Trophoblast cell (in vitro differentiated cells and primary cell): Measurements from ENCODE around the gene TMEM119.

Experiments
- DNase-seq, 2 donors: peaks; one replicate each; pipeline ENCODE4 v3.0.0-alpha.2; 2016
- H2AFZ ChIP-seq: 2 replicates; pipeline ENCODE4 v1.6.1; 2013; ENCODE audit warnings: low read length, moderate library complexity, mild to moderate bottlenecking; ENCODE audit not compliant: insufficient read depth, poor library complexity
- H2AK5ac ChIP-seq: 2 replicates; pipeline ENCODE4 v1.6.1; 2013; ENCODE audit warnings: mild to moderate bottlenecking, low read length
- H2BK120ac ChIP-seq: 2 replicates; pipeline ENCODE4 v1.6.1; 2013; ENCODE audit warnings: low read length, mild to moderate bottlenecking, moderate library complexity; ENCODE audit not compliant: insufficient read depth, poor library complexity
- H2BK12ac ChIP-seq: 2 replicates; pipeline ENCODE4 v1.6.1; 2013; ENCODE audit warnings: mild to moderate bottlenecking, low read length, moderate library complexity
- H2BK5ac ChIP-seq: 2 replicates; pipeline ENCODE4 v1.6.1; 2013; ENCODE audit warnings: low read length, low read depth, moderate library complexity, mild to moderate bottlenecking; ENCODE audit not compliant: poor library complexity
- H3K14ac ChIP-seq: 2 replicates; pipeline ENCODE4 v1.6.1; 2013; ENCODE audit warnings: mild to moderate bottlenecking, low read length
- H3K18ac ChIP-seq: 2 replicates; pipeline ENCODE4 v1.6.1; 2013; ENCODE audit warnings: mild to moderate bottlenecking, low read length
- H3K23ac ChIP-seq: 2 replicates; pipeline ENCODE4 v1.6.1; 2013; ENCODE audit warnings: low read length
- H3K27ac ChIP-seq: 2 replicates; pipeline ENCODE4 v1.5.1; 2013; ENCODE audit warnings: low read depth, mild to moderate bottlenecking, inconsistent platforms, low read length, moderate library complexity
- H3K27me3 ChIP-seq: 2 replicates; pipeline ENCODE4 v1.6.1; 2013; ENCODE audit warnings: inconsistent platforms, mild to moderate bottlenecking, low read length, moderate library complexity; ENCODE audit not compliant: insufficient read depth
- H3K36me3 ChIP-seq, 2 experiments: 1 replicate in 1 of 2; 2 replicates in 1 of 2; pipeline ENCODE4 v1.6.1; 2013; ENCODE audit warnings: low read length in 2 of 2, mild to moderate bottlenecking in 2 of 2, moderate library complexity in 1 of 2; ENCODE audit not compliant: insufficient read depth in 2 of 2, control insufficient read depth in 1 of 2
- H3K4ac ChIP-seq: 2 replicates; pipeline ENCODE4 v1.6.1; 2013; ENCODE audit warnings: low read depth, mild to moderate bottlenecking, low read length, moderate library complexity
- H3K4me1 ChIP-seq, 2 experiments: 1 replicate in 1 of 2; 2 replicates in 1 of 2; pipeline ENCODE4 v1.6.1; 2013; ENCODE audit warnings: low read length in 2 of 2, mild to moderate bottlenecking in 2 of 2, moderate library complexity in 1 of 2; ENCODE audit not compliant: insufficient read depth in 2 of 2, control insufficient read depth in 1 of 2
- H3K4me2 ChIP-seq: 2 replicates; pipeline ENCODE4 v1.6.1; 2013; ENCODE audit warnings: inconsistent platforms, mild to moderate bottlenecking, low read length, moderate library complexity
- H3K4me3 ChIP-seq: 2 replicates; pipeline ENCODE4 v1.5.1; 2013; ENCODE audit warnings: mild to moderate bottlenecking, low read depth, low read length, inconsistent platforms
- H3K79me1 ChIP-seq: one replicate; pipeline ENCODE4 v1.6.1; 2013; ENCODE audit warnings: low read length
- H3K79me2 ChIP-seq: 2 replicates; pipeline ENCODE4 v1.6.1; 2013; ENCODE audit warnings: low read length, mild to moderate bottlenecking; ENCODE audit not compliant: control insufficient read depth, insufficient read depth, poor library complexity
- H3K9ac ChIP-seq: 2 replicates; pipeline ENCODE4 v1.6.1; 2013; ENCODE audit warnings: mild to moderate bottlenecking, low read length
- H3K9me3 ChIP-seq: 2 replicates; pipeline ENCODE4 v1.6.1; 2013; ENCODE audit warnings: low read depth, mild to moderate bottlenecking, control low read depth, inconsistent platforms, low read length; ENCODE audit not compliant: insufficient read depth
- H4K12ac ChIP-seq: 2 replicates; pipeline ENCODE4 v1.6.1; 2013; ENCODE audit warnings: low read depth, mild to moderate bottlenecking, low read length, moderate library complexity
- H4K8ac ChIP-seq: 2 replicates; pipeline ENCODE4 v1.6.1; 2013; ENCODE audit warnings: low read depth, mild to moderate bottlenecking, low read length, moderate library complexity
- H4K91ac ChIP-seq: one replicate; pipeline ENCODE4 v1.6.1; 2013; ENCODE audit warnings: low read depth, mild to moderate bottlenecking, low read length, moderate library complexity
- WGBS: extraction: QIAGEN DNeasy Blood & Tissue Kit; methylation state at CpG from one replicate; pipeline ENCODE4 v1.1.7; 2013; ENCODE audit warnings: missing lambda C conversion rate; ENCODE audit not compliant: insufficient read length, insufficient coverage; ENCODE audit errors: extremely low coverage; 5-methylcytosine and 5-hydroxymethylcytosine counted together

TMEM119 gene

DNA sequence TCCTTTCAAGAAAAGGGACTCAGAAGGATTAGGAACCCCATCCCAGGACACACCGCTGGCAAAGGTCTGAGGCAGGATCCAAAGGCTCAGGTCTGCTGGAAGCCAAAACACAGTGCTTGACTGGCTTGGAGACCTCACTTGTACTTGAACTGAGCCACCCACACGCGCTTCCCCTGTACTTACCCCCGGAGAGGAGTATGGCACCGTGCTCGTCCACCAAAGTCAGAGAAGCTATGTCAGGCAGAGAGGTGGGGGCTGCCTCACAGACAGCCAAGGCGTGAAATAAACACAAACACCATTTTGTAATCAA, 46.9 kb upstream of the TMEM119 start:
- H3K9me3 ChIP-seq: peaks cover 1% of the 10 kb centered on the region
- no peak overlapping the region for H3K27ac ChIP-seq
- no peak for DNase-seq

DNA sequence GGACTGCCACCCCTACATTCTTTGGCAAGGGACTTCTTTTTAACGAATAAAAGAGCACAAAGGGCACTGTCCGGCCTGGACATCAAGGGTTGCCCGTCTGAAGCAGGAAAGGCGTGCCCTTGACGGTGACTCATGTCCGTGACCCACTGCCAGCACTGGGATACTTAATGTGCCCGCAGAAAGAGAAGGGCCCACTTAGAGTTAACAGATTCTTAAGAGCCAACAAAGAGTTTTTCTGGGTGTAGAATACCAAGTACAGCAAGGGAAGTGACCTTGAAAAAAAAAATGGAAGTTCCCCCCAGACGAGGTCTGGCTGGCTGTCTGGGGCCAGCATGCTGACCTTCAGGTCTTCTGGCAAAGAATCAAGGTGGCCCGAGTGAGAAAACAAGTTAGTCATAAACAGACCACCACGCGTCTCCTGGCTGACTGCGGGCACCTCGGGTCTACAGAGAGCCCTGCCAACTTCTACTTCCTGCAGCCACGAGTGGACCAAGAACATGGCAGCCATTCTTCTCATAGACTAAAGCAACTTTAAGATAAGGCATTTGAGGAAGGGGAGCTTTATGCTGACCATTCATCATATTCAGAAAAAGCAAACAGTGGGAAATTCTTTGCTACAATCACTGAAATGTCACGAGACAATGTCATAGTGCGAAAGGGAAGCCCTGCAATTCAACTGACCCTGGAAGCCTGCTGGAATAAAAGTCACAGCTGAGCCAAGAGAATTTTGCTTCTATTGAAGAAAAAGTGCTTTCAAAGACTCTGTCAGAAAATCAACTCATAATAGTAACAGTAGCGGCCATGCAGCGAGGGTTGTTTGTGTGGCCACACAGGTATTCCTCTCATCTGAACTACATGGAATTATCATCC, 46.3 kb upstream of the TMEM119 start:
- H3K27me3 ChIP-seq: no peaks in the 10 kb centered on the region
- H3K23ac ChIP-seq: no peak overlapping the region
- H2BK120ac ChIP-seq: no peak overlapping the region
- H3K9me3 ChIP-seq: peaks cover 1% of the 10 kb centered on the region
- no peak overlapping the region for H3K4me2 ChIP-seq
- peak overlapping the region; percentile 14 for H2BK5ac ChIP-seq
- peaks cover 31 to 44% of the 10 kb centered on the region in 2 experiments for H3K36me3 ChIP-seq
- H4K91ac ChIP-seq: peak overlapping the region; percentile 8
- no peak overlapping the region for H2AFZ ChIP-seq
- no peak overlapping the region for H3K27ac ChIP-seq
- no peak for DNase-seq
- no CpG with 5 or more reads among the region's 18 CpGs for WGBS
- H4K12ac ChIP-seq: no peak overlapping the region
- H3K18ac ChIP-seq: no peak overlapping the region
- H2BK12ac ChIP-seq: peak overlapping the region; percentile 9
- no peak overlapping the region for H3K9ac ChIP-seq
- no peak overlapping the region for H2AK5ac ChIP-seq
- H3K4ac ChIP-seq: no peak overlapping the region
- H3K79me1 ChIP-seq: peaks cover 8% of the 10 kb centered on the region
- H3K4me3 ChIP-seq: no peak overlapping the region
- no peak overlapping the region for H3K14ac ChIP-seq
- H3K4me1 ChIP-seq: peaks cover 23 to 34% of the 10 kb centered on the region in 2 experiments
- no peaks in the 10 kb centered on the region for H3K79me2 ChIP-seq
- H4K8ac ChIP-seq: no peak overlapping the region

More for the DNA sequence above, 46.9 kb upstream of the TMEM119 start:
- H3K79me1 ChIP-seq: peaks cover 6% of the 10 kb centered on the region
- peak overlapping the region; percentile 8 for H4K91ac ChIP-seq
- no peak overlapping the region for H2BK120ac ChIP-seq
- H2BK12ac ChIP-seq: peak overlapping the region; percentile 6
- H3K36me3 ChIP-seq: peaks cover 31 to 44% of the 10 kb centered on the region in 2 experiments
- H3K4me2 ChIP-seq: no peak overlapping the region
- H3K9ac ChIP-seq: no peak overlapping the region
- peaks cover 20 to 33% of the 10 kb centered on the region in 2 experiments for H3K4me1 ChIP-seq
- H2AK5ac ChIP-seq: no peak overlapping the region
- H4K8ac ChIP-seq: no peak overlapping the region
- H3K27me3 ChIP-seq: no peaks in the 10 kb centered on the region
- no peak overlapping the region for H3K4ac ChIP-seq
- H3K18ac ChIP-seq: peak overlapping the region; percentile 3
- no peak overlapping the region for H2AFZ ChIP-seq
- H2BK5ac ChIP-seq: peak overlapping the region; percentile 14
- H3K14ac ChIP-seq: no peak overlapping the region
- no peaks in the 10 kb centered on the region for H3K79me2 ChIP-seq
- H3K23ac ChIP-seq: no peak overlapping the region
- H4K12ac ChIP-seq: no peak overlapping the region
- no peak overlapping the region for H3K4me3 ChIP-seq
- WGBS: no CpG with 5 or more reads among the region's 7 CpGs

DNA sequence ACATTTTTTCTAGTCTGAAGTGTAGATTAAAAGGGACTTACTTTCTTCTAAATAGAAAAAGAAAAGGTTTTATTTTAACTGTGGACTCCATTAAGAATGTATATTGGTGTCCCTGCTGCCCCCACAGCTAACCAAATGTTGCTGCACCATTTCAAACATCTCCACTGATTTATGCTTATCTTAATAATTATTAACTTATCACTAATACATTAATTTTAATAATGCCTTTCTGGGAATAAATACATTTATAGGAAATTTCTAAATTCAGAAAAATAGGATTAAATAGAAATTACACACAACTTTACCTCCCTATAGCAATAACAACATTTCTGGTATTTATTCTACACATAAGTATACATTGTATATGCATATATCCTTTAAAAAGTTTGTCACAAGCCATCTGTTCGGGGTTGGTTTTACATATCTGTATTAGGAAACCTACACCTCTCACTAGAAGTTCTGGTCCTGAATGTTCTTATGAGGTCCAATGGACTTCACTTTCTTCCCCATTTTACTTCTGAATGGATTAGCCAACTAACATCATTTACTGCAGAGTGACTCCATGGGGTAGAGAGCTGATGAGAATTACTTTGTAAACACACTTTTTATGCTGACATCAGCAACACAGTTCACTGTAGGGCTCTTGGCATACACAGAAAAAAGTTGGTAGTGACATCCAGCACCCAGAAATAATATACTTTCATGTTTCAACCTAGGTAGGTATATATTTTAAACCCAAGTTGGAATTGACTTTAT, 45.2 kb upstream of the TMEM119 start:
- WGBS: no CpG with 5 or more reads among the region's 1 CpG
- Histone ChIP-seq H3K4me1 (peaks cover 27 to 36% of the 10 kb centered on the region in 2 experiments), H3K14ac (no peak overlapping the region), H3K36me3 (peaks cover 25 to 36% of the 10 kb centered on the region in 2 experiments), H3K4ac (no peak overlapping the region), H3K23ac (no peak overlapping the region), H2AFZ (no peak overlapping the region), H4K12ac (no peak overlapping the region), H3K18ac (no peak overlapping the region), H3K4me2 (no peak overlapping the region), H4K8ac (no peak overlapping the region), H2BK12ac (no peak overlapping the region), H4K91ac (no peak overlapping the region), H3K9ac (no peak overlapping the region), H3K27me3 (no peaks in the 10 kb centered on the region), H3K4me3 (no peak overlapping the region), H2BK5ac (no peak overlapping the region), H3K79me2 (no peaks in the 10 kb centered on the region), H3K27ac (no peak overlapping the region), H3K9me3 (peaks cover 1% of the 10 kb centered on the region), H2AK5ac (no peak overlapping the region), H3K79me1 (peaks cover 13% of the 10 kb centered on the region), H2BK120ac (no peak overlapping the region)
- DNase-seq: no peak

DNA sequence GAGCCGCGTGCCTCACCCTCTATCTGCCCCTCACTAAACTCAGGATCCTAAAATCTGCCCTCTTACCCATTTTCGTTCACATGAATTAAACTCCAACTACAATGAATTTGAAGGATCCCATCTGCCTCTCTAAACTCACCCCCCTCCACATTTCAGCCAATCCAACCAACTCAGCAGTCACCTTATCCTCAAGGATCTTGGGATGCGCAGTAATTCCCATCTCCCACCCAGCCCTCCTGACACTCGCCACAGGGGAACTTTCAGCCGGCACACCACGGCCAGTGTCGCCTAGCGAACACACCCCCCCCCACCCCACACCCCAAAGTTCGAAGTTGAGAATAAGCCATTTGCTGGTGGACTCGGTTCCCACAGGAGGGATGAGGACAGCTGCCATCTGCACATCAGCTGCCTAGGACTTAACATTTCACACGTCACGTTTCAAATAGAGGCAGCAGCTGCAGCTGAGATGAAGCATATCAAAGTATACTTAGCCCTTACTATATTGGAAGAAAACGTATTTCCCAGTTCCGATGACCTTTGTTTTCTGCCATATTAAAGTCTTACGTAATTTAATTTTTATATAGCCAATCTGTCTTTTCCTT, 44.5 kb upstream of the TMEM119 start:
- no peak overlapping the region for H2AK5ac ChIP-seq
- H2BK12ac ChIP-seq: no peak overlapping the region
- H3K14ac ChIP-seq: no peak overlapping the region
- H3K9ac ChIP-seq: no peak overlapping the region
- H4K12ac ChIP-seq: peak overlapping the region; percentile 49
- H3K4ac ChIP-seq: no peak overlapping the region
- H3K23ac ChIP-seq: no peak overlapping the region
- H3K79me1 ChIP-seq: peaks cover 15% of the 10 kb centered on the region
- H2BK5ac ChIP-seq: no peak overlapping the region
- H4K91ac ChIP-seq: no peak overlapping the region
- H3K36me3 ChIP-seq: peaks cover 18 to 30% of the 10 kb centered on the region in 2 experiments
- peak overlapping the region; percentile 11 for H3K27ac ChIP-seq
- no peak for DNase-seq
- no peak overlapping the region for H2BK120ac ChIP-seq
- H4K8ac ChIP-seq: no peak overlapping the region
- no peak overlapping the region for H3K4me3 ChIP-seq
- no peaks in the 10 kb centered on the region for H3K27me3 ChIP-seq
- no peaks in the 10 kb centered on the region for H3K9me3 ChIP-seq
- H3K18ac ChIP-seq: no peak overlapping the region
- WGBS: no CpG with 5 or more reads among the region's 16 CpGs
- H3K4me1 ChIP-seq: peaks cover 31 to 40% of the 10 kb centered on the region in 2 experiments
- H3K79me2 ChIP-seq: no peaks in the 10 kb centered on the region
- no peak overlapping the region for H2AFZ ChIP-seq
- H3K4me2 ChIP-seq: no peak overlapping the region
